HG02970 (cell line): Measurements from ENCODE around the gene EXT2.

Source experiments
- ATAC-seq: cut with Tn5 transposase; IDR thresholded peaks from one replicate; pipeline ENCODE4 v1.9.1; 2021; ENCODE audit warnings: mild to moderate bottlenecking, moderate library complexity, moderate number of reproducible peaks; ENCODE audit not compliant: unreplicated experiment, low FRiP score

EXT2 gene

DNA sequence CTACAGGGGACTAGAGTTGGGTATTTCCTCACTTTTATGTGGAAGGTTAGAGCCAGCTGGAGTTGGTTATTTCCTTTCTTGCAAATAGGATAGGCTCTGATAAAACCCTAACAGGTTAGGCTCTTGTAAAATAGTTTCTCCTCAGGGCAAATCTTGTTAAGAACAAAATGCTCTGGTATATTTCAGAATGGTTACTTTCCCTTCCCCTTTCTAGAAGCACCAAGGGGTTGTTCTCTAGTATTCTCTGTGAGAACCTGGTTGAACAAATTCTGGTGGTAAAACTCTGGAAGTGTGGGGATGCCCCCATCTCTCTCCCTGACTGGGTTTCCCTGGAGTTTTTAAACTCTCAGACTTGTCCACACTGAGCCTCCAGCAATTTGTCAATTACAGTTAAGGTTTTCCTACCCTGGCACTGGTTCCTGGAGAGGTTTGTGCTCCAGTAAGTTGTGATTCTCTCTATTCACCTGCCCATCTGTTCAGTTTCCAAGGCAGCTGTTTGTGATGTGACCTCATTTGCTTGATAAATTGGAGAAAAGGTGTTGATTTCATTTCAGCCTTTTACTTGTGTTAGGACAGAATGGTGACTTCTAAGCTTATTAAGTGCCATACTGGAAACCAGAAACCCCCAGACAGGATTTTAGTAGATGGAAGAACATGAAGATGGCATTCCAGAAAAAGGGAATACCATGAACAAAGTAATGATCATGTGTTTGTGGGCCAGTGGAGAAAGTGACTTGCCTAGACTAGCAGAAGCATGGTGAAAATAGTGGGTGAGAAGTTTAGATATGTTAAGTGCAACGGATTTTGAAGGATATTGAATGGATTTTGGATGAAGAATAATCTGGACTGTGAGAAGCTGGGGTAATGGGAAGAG, 64.6 kb downstream of the EXT2 start:
- no peak for ATAC-seq

DNA sequence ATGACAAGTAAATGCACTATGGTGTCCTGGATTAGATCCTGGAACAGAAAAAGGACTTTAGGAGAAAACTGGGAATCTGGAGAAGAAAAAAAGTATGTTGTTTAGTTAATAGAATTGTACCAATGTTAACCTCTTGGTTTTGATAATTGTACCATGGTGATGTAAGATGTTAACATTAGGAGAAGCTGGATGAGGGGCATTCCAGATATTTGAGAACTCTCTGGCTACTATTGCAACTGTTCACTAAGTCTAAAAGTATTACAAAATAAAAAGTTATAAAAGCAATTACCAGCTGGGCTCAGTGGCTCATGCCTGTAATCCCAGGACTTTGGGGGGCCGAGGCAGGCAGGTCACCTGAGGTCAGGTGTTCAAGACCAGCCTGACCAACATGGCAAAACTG, 66.5 kb downstream of the EXT2 start:
- no peak for ATAC-seq

DNA sequence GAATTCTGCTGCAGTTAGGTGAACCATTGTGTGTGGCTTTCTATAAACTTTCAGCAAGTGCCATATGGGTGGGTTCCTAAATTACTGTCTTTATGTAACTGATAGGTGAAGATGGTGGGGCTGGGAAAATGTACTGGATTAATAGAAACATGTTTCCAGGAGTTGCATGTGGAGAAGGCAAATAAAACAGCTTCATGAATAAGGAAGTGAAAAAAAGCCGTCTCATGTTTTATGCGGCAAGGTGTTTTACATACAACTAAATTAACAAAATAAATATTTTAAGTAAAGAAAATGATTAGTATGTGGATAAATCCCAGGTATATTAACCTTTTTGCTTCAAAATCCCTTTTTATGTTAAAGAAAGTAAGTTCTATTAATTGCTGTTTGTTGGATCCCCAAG, 67.2 kb downstream of the EXT2 start:
- no peak for ATAC-seq

DNA sequence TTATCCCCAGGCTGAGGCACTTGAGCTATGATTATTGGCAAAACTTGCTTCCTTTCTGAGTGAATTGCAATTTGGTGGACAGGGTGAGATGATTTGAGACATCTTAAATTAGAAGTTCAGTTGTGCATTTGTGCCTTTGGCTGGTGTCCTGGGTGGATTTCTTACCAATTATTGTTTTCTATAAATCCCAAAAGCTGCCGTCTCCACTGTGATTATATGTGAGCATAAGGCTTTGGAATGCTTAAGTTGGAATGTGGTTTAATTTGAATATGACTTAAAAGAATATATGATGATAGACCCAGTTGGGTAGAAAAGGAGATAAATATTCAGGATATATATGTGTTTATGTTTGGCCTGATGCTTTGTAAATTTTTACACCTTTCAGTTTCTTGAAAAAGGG, 70.0 kb downstream of the EXT2 start:
- no peak for ATAC-seq

DNA sequence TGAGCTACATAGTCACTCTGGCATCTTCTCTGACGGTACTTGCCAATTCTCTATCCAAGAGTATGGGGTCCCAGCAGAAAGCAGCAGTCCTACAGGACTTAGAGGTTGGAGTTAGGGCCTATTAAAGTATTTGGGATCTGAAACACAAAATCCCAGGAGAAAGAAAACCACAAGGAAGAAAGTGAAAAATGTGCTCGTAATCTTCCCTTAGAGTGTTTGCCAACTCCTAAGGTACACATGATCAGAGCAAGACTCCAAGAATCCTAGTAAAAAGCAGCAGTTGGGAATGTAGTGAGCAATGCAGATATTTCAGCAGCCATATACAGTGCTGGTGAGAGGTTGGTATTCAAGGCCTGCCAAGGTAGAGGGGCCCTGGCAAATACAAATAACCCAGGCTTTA, 71.6 kb downstream of the EXT2 start:
- ATAC-seq: no peak

DNA sequence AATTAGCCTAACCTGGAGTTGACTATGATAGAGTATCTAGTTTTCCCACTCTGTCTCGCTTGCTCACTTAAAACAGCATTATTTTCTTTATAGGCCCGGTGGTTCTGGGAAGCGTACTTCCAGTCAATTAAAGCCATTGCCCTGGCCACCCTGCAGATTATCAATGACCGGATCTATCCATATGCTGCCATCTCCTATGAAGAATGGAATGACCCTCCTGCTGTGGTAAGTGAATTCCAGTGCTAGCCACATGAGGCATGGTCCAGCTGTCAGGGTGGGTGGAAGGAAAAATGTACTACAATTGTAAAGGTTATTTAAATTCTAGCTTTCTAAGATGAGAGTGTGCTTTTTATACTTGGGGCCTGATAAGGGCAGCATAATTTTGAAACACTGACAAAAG, 76.0 kb downstream of the EXT2 start:
- no peak for ATAC-seq

DNA sequence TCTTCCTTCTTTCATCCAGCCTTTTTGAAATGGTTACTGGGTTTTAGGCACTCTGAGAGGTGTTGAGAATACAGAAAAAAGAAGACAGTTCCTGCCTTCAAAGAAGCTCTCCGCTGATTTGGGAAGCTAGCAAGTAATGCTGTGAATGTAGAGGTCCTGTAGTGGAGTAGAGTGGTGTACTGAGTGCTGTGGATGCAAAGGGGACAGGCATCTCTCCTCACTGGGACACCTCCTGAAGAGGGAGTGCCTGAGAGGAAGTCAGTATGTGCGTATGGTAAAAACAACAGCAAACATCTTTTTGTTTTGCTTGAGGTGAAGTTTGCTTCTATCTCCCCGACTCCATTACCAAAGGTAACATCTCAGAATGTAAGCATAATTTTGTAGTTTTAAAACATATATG, 77.5 kb downstream of the EXT2 start:
- ATAC-seq: no peak

DNA sequence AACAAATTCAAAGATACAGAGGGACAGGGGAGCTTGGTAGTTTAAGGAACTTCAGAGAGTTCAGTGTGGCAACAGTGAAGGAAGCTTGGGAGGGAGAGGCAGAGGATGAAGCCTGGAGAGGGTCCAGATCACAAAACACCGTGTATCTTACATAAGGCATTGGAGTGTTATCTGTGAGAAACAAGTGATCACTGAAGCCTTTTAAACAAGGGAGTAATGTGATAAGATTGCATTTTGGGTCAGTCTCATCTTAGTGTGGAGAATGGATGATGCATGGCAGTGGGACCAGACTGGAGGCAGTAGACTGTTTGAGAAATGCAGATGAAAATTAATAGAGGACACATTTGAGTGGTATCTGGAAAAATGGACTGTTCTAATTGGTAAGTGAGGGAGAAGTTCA, 79.4 kb downstream of the EXT2 start:
- no peak for ATAC-seq

DNA sequence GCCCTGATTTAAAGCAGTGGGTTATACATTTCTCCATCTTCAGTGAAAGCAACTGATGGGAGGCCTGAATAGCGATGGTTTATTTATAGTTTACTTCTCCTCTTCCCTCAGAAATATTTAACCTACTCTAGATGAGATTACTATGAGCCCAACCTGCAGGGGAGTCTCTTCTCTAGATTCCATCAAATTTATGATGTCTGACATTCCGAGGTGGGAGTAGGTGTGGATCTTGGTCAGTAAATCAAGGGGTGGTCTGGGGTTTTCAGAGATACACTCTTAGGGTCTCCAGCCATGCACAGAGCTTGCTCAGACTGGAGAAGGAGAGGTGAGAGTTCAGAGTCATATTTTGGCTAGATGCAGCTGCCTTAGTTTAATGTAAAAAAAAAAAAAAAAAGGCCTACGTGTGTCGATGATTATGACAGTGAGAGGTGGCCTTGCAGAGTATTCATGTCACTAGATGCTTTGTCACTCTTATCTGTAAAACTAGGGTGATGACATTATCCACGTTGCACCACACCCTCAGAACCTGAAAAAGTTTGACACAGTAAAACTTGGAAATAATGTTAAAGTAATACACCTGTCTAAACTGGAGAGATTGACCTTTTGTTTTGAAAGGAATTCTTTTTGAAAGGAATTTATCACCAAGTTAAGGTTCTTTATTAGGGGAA, 81.2 kb downstream of the EXT2 start:
- no peak for ATAC-seq

DNA sequence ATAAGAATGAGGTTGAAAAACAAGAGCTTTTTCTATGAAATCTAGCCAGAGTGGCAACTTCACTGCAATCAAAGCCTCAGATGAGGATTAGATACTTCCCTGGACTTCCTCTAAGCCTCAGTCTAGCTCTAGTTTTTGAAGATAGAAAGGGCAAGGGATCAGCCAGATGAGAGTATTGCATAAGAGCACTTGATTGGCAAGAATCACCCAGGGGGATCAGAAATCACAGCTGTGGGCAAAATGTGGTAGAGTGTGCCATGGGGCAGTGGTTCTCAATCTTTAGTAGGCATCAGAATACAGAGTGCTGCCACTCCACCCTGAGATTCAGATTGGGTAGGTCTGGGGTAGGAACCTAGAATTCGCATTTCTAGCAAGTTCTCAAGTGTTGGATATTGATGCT, 82.4 kb downstream of the EXT2 start:
- ATAC-seq: no peak

DNA sequence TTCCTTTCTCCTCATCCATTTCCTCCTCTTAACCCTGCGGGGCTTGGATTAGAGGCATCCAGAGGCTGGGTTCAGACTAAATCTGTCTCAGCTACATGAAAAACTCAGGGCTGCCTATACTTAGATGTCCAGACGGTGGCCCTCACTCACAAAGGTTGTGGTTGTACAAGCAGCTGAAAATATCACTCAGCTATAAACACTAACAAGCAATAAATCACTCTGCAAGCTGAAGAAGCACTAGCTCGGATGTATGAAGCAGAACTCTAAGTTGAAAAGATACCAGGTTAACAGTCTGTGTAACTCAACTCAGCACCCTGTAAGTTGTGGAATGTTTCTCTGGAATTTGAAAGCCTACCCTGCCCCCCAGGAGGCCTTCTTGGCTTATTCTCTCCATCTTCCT, 82.9 kb downstream of the EXT2 start:
- no peak for ATAC-seq

DNA sequence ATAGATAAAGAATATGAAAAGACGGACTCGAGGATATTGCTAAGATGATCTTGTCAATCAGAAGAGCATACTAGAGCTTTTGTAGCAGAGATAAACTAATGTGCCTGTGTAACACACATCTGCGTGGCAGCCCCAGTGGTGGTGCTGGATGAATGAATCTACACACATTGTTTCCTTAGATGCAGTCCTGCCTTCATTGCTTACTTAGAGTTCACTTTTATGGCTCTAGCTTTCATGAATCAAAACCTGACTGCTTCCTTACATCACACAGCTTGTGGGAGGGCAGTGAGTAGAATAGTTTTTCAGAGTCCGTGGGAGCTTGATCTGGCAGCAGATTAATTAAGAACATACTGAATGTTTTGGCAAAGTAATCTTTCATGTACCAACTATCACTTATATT, 83.7 kb downstream of the EXT2 start:
- no peak for ATAC-seq

DNA sequence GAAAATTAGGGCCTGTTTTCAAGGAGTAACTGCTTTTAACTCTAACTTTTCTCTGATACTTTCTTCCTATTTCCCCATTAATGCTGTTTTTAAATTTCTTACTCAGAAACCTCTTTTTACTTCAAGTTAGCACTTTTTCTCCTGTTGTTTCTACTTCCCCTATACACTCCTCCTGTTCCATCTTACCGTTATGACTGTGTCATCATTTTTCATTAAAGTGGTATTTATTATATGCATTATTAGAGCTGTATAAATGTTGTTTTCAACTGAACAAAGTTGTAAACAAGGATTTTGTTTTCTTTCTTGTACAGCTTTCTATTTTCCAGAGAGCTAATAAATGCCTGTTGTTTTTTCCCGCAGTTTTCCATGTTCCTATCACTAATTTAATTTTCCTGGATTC, 84.6 kb downstream of the EXT2 start:
- ATAC-seq: no peak

DNA sequence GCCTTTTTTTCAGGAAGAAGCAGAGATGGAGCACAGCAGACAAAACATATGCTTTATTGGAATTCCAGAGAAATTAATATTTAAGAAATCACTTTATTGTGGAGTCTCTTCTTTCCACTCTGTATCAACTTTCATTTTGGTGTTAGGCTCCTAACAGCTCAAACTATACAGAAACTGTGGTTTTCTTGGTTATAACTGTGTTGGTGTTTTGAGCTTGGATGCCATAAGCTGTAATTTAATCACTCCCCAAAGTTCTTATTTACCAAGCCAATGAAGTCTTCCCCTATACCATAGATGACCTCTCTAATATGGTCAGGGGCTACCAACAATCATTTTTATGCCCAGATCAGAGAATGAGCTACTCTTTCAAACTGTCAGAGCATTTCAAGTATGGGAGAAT, 90.0 kb downstream of the EXT2 start:
- ATAC-seq: no peak

DNA sequence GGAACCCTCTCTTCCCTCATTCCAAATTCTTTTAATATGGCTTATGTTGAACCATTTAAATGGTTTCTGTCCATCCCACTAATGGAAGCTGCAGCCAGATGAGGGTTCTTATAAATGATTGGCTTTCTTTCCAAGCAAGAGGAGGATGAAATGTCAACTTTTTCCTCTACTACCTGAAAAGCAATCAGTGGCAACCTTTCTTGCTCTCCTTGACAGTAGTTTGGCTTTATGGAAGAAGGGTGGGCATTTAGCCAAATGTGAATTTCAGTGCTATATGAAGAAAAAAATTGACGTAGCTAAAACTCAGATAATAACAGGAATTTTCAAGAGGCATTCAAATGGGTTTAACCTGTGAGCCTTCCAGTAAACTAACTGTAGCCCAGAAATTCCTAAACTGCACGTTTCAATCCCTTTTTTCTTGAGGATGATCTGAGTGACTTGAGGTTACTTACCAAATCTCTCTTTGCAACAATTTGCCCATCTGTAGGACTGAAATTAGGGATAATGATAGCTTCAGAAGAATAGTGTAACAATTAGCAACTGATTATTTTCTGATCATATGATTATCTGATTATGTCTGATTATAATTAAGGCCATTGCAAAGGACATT, 90.9 kb downstream of the EXT2 start:
- no peak for ATAC-seq

DNA sequence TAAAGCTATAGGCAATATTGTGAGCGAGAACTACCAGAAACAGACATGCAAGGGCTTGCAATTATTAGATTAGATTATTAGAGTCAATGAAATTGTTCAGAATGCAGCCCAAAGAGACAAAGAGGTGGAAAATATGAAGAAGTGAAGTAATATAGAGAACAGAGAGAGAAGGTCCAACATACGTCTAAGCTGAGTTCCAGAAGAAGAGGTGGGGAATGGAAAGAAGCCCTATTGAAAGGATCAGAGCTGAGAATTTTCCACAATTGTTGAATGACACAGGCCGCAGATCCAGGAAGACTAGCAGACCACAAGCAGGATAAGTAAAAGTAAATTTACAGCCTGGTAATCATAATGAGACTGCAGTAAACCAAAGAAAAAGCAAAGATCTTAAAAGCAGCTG, 93.2 kb downstream of the EXT2 start:
- ATAC-seq: no peak

DNA sequence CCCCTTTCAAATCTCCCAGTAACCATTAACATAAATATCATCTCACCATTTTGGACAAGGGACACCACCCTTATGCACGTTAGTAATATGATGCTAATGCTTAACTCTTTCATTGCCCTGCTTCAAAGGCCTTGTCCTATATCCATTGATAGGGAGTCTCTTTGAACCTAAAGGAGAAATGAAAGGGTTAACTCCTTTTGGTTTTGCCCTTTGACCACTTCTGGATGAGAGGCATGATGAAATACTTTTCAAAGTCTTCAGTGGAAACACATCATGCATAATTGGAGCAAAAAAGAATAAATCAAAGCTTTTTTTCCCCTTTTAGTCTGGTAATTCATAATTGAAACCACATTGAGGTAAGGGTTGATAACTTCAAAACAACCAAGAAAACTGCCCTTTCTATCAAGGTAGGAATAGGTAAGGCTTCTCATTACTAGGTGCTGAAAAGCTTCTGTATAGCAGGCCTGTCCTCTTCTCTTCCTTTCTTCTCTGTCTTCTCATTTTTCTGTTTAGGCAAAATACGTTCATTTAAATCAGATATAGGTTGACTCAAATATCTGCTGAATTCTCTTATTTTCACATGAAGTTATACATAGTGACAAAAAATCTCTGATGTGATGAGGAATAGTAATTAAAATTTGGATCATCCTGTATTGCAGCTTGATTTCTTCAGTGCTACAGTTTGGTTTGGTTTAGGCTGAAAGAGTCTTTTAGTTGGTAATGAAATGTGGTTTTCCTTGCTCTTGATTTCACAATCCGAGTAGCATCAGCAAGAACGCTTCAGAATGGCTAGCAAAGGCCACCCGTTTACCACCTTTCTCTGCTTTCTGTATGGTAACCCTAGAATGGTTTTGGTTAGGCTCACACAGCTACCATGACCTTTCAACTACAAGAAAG, 94.8 kb downstream of the EXT2 start:
- ATAC-seq: no peak

DNA sequence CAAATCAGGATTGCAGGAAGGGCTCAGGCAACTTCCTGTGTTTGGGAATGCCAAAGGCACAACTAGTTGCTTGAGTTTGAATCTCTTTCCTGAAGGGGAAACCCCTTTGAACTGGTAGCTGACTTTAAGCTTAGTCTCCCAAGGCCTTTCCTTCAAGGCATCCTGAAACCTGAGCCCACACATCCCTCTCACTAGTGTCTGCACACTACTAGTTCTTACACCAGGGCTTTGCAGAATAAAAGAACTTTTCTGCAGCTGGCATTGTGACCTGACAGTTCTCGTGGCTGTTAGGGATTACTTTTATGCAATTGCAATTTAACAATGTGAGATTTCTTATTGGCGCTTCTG, 95.4 kb downstream of the EXT2 start:
- no peak for ATAC-seq

DNA sequence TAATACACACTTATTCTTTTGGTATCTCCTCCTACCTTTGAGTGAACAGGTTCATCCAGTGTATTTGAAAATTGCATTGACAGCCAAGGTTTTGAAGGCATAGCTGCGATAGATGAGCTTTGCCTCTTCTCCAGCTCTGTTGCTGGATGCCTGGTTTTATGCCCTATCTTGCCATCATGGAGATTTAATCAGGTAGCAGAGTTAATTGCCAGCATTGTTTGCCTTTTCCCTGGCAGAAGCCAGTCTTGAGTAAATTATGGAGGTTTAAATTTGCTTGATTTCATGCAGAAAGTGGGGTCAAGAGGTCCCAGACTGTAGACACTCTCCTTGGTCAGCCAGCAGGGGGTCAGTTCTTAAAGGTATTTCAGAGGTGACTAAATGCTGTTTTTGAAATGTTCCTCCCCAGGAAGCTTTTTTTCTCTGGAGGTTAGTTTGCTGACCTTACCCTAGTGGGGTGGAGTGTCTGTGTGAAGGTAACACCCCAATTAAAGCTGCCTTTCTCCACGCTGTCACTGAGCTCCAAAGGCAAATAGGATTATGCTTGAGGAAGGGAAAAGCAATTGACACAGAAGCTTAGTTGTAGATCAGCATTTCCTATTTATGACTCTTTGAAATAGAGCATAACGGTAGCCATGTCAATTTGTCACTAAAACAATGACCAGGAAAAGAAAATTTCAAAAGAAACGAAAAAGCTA, 96.0 kb downstream of the EXT2 start:
- ATAC-seq: no peak

DNA sequence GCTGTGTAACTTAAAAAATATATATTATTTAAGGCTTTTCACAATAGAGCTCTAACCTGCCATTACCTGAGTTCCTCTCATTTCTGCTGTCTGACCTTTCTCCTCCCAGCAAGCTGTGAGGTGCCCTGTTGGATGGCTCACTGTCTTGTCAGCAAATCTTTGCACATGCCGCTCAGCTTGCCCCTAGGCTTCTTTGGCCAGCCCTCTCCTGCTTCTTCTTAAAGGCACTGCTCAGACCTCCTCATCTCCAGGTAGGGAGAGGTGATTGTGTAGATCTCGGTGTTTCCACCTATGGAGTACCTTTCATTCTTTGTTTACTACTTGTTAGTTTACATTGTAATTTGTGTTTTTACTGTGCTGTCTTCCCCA, 96.5 kb downstream of the EXT2 start:
- ATAC-seq: no peak
